Measurements from ENCODE around the gene SCGB1C2. TPM values are rescaled to one million over a fixed set of nuclear protein-coding genes. Genes with fewer than 3 reads are reported as not detected.

The SCGB1C2 gene
- total RNA-seq, 1 experiment from 2014 or later = not detected

- no peak for DNase-seq (ENCODE audit: low spot score)
- in situ Hi-C loops (cut with HindIII; ENCODE audit: low sequenced_read_pairs) = loop anchor here (5.0 kb wide), 1 partner anchor 97 kb away; no protein-coding TSS in a partner anchor
Observed at GRCh38 chr17:185445-186138, 48.2 kb downstream of the SCGB1C2 start.

GRCh38 chr17:187130-187529 lies 49.8 kb downstream of the SCGB1C2 start:
- DNase-seq (ENCODE audit: low spot score) = no peak

More at GRCh38 chr17:187130-187529, 49.8 kb downstream of the SCGB1C2 start:
- in situ Hi-C loops (cut with HindIII; ENCODE audit: low sequenced_read_pairs) = loop anchor here (5.0 kb wide), 1 partner anchor 95 kb away; no protein-coding TSS in a partner anchor

Other genes starting within 250 kb of the SCGB1C2 start
- not detected in 2 replicates for gene DOC2B, start 44.1 kb downstream of the SCGB1C2 start, total RNA-seq (2014; rRNA removed; shearing (Covaris generic))
- 6.9 and 17.8 TPM in 2 replicates for gene RPH3AL, start 215.2 kb downstream of the SCGB1C2 start, total RNA-seq (2014; rRNA removed; shearing (Covaris generic))